ENCODE measurements around the gene KCTD6.

DNA sequence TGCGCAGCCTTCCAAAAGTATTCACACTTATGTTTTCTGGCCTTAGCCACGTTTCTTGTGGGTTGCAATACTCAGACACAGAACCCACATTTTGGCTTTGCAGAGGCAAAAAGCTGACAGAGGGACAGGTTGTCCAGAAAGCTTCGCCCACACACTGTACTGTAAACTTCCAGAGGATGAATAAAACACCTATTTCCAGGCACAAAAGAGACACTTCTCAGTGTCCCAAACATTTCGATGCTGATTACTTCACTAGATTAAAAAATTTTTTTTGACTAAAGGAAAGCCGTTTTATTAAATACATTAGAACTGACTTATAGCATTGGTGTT, 28.0 kb upstream of the KCTD6 start:
- TF ChIP-seq, protein P1, sequence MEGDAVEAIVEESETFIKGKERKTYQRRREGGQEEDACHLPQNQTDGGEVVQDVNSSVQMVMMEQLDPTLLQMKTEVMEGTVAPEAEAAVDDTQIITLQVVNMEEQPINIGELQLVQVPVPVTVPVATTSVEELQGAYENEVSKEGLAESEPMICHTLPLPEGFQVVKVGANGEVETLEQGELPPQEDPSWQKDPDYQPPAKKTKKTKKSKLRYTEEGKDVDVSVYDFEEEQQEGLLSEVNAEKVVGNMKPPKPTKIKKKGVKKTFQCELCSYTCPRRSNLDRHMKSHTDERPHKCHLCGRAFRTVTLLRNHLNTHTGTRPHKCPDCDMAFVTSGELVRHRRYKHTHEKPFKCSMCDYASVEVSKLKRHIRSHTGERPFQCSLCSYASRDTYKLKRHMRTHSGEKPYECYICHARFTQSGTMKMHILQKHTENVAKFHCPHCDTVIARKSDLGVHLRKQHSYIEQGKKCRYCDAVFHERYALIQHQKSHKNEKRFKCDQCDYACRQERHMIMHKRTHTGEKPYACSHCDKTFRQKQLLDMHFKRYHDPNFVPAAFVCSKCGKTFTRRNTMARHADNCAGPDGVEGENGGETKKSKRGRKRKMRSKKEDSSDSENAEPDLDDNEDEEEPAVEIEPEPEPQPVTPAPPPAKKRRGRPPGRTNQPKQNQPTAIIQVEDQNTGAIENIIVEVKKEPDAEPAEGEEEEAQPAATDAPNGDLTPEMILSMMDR (IDR thresholded peaks at IDR 0.05; ENCODE audit: low read depth, low read length): no peak; the same call in 1 of the 2 replicates
- no peak for TF ChIP-seq EZH2phosphoT487 (IDR thresholded peaks at IDR 0.05; ENCODE audit: low read depth)
